ENCODE data around the gene LSM11. TPM values are rescaled to one million over a fixed set of nuclear protein-coding genes. Genes with fewer than 3 reads are reported as not detected.

The LSM11 gene
- total and polyA plus RNA-seq, 12 donors: 0.66 to 2.2 (median 1.6) TPM

DNA sequence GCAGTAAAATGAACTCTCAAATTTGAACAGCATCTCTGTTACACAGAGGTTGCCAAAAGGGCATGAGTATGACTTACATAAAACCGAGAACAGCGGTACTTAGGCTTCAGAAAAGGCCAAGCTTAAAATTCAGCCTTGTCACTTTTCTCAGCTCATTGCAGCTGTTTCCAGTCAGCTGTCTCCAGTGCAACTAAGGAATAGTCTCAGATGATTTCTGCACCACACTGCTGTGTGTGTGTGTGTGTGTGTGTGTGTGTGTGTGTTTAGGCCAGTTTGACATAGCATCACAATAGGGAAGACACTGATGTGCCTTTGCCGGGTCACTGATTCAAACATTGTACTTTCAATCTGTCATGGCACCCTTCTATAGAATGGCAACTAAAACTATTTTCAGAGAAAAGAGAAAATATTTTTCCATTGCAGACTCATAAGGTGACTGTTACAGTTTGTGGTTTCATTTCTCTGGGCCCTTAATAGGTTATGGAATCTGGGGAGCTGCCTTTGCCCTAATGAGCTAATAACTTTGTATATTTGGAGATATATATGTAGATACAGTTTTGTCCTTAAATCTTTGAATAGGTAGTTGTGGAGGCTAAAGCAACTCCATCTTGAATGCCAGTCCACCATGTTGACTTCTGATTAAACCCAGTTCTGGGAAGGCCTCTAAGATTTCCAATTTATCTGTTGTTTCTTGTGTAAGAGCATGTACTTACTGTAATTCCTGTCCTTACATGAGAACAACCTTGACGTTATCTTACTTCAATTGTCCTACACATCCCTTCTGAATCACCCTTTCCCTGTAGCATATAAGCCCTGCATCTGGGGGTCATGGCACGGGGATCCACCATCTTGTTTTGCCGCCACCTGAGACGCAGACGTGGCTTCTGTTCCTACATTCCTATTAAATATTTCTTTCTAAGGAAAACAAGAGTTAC lies 4.5 kb downstream of the LSM11 start:
- 93 to 96% methylated on average over 8 of the region's 8 CpGs for WGBS, 2 donors
- no peaks in the 10 kb centered on the region for H3K9me3 ChIP-seq
- ATAC-seq (no peak), DNase-seq (no peak)
- H3K4me1 ChIP-seq: peaks cover 0 to 18% (median 12%) of the 10 kb centered on the region in 9 donors
- no peak overlapping the region for H3K4me3 ChIP-seq
- intact Hi-C loops (cut with DNase I): no loop called here
- peaks cover 0 to 19% (median 11%) of the 10 kb centered on the region in 9 donors for H3K36me3 ChIP-seq
- no peak overlapping the region for H3K27ac ChIP-seq
- no peaks in the 10 kb centered on the region for H3K27me3 ChIP-seq
- TF ChIP-seq, protein P1, sequence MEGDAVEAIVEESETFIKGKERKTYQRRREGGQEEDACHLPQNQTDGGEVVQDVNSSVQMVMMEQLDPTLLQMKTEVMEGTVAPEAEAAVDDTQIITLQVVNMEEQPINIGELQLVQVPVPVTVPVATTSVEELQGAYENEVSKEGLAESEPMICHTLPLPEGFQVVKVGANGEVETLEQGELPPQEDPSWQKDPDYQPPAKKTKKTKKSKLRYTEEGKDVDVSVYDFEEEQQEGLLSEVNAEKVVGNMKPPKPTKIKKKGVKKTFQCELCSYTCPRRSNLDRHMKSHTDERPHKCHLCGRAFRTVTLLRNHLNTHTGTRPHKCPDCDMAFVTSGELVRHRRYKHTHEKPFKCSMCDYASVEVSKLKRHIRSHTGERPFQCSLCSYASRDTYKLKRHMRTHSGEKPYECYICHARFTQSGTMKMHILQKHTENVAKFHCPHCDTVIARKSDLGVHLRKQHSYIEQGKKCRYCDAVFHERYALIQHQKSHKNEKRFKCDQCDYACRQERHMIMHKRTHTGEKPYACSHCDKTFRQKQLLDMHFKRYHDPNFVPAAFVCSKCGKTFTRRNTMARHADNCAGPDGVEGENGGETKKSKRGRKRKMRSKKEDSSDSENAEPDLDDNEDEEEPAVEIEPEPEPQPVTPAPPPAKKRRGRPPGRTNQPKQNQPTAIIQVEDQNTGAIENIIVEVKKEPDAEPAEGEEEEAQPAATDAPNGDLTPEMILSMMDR (IDR thresholded peaks at IDR 0.05): no peak

DNA sequence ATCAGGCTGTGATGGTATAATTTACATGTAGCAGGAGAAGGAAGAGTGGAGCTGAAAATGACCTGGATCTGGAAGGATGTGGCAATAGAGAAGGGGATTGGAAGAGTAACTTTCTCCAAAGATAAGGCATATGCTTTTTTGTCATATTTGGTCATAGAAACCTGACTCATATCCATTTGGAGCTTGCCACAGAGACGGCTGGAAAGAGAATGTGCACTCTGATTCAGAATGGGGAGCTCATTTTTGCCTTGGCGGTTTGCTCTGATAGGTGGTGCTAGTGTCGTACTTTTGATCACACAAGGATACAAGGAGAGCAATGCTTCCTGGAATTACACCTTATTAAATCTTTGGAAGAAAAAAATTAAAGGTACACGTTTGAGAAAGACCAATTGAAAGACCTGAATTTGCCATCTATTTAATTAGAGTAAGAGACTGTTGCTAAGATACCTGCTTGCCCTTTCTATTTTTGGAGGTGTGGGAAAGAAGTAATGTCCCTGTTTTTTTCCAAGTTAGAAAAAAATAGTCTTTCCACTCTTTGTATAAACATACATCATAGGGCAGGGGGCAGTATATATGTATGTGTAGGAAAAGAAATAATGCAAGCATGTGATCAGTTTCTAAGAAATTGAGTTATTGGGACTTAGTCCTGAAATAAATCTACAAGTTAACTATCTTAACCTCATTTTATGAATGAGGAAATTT lies 5.4 kb downstream of the LSM11 start:
- Histone ChIP-seq H3K9me3 (no peaks in the 10 kb centered on the region), H3K36me3 (peaks cover 0 to 27% (median 18%) of the 10 kb centered on the region in 9 donors), H3K27ac (no peak overlapping the region), H3K27me3 (no peaks in the 10 kb centered on the region), H3K4me1 (peaks cover 0 to 15% (median 12%) of the 10 kb centered on the region in 9 donors), H3K4me3 (no peak overlapping the region)
- WGBS, 2 donors: 78 to 84% methylated on average over 4 of the region's 4 CpGs
- TF ChIP-seq, protein P1 (IDR thresholded peaks at IDR 0.05): no peak
- DNase-seq (no peak), ATAC-seq (no peak)
- intact Hi-C loops (cut with DNase I): no loop called here

DNA sequence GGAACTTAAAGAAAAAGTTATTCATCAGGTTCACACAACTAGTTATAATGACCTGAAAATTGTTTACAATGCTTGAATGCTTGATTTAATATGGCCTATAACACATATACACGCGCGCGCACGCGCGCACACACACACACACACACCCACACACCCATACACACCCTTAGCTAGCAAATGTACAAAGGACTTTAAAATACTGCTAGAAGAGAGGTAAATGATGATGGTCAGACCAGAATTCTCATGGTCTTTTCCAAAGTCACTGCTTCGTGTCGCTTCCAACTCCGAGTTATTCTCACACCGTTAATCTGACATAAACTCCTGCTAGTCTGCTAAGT lies 5.9 kb downstream of the LSM11 start:
- H3K27ac ChIP-seq: no peak overlapping the region
- no peaks in the 10 kb centered on the region for H3K27me3 ChIP-seq
- ATAC-seq (no peak), DNase-seq (no peak)
- TF ChIP-seq, protein P1 (IDR thresholded peaks at IDR 0.05): no peak
- intact Hi-C loops (cut with DNase I): no loop called here
- peaks cover 0 to 33% (median 19%) of the 10 kb centered on the region in 9 donors for H3K36me3 ChIP-seq
- 85 to 91% methylated on average over 11 of the region's 11 CpGs for WGBS, 2 donors
- no peak overlapping the region for H3K4me3 ChIP-seq
- peaks cover 0 to 12% (median 8%) of the 10 kb centered on the region in 9 donors for H3K4me1 ChIP-seq
- H3K9me3 ChIP-seq: no peaks in the 10 kb centered on the region

DNA sequence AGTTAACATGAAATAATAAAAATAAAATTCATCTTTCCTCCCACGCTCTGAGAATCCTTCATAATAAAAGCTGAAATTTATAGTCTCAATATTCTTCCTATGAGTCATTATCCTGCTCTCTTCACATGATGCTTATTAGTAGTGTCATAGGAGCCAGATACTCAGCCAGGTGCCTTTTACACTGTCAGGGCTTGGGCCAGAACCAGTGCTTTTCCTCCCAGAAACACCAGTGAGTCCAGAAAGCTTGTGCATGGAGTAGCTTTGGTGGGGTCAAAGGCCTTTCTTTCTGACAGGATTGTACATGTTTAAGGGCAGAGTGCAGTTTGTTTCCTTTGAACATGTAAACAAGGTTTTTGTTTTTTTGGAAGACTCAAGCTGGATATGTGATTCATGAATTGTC lies 6.8 kb downstream of the LSM11 start:
- Histone ChIP-seq H3K27me3 (no peaks in the 10 kb centered on the region), H3K4me1 (peaks cover 0 to 3% (median 0%) of the 10 kb centered on the region in 9 donors), H3K9me3 (no peaks in the 10 kb centered on the region), H3K36me3 (peaks cover 0 to 42% (median 25%) of the 10 kb centered on the region in 9 donors), H3K4me3 (no peak overlapping the region), H3K27ac (no peak overlapping the region)
- ATAC-seq (no peak), DNase-seq (no peak)
- WGBS, 2 donors: 94 to 98% methylated on average over 1 of the region's 1 CpG
- TF ChIP-seq, protein P1 (IDR thresholded peaks at IDR 0.05): no peak
- intact Hi-C loops (cut with DNase I): no loop called here
